Esophagus muscularis mucosa (tissue), 3 donors: ENCODE data around the gene SUDS3.

Source experiments
- CTCF ChIP-seq, 3 experiments: fragments of 200-600 bp in 2 of 3; fragments of 450-650 bp in 1 of 3; sonication (generic) in 2 of 3; IDR thresholded peaks; one replicate each; pipeline ENCODE4 v1.5.1; 2017 to 2019; ENCODE audit warnings: antibody characterized with exemption in 3 of 3, mild to moderate bottlenecking in 2 of 3, moderate library complexity in 1 of 3
- POLR2A ChIP-seq: fragments of 450-650 bp; IDR thresholded peaks from one replicate; pipeline ENCODE4 v1.6.1; 2017; ENCODE audit warnings: antibody characterized with exemption, moderate library complexity, mild to moderate bottlenecking, low read depth

GRCh38 chr12:118397708-118398440 lies 21.5 kb downstream of the SUDS3 start:
- no peak for TF ChIP-seq CTCF (IDR thresholded peaks at IDR 0.05)
- TF ChIP-seq POLR2A = no peak
